Neural cell (in vitro differentiated cells): ENCODE results near the gene ANKMY1. TPM values are rescaled to one million over a fixed set of nuclear protein-coding genes. Genes with fewer than 3 reads are reported as not detected.

ENCODE experiments used
- H2AFZ ChIP-seq: fragments of 200-600, 300-800 bp; sonication (generic), shearing (Covaris generic); 2 replicates; pipeline ENCODE4 v1.6.0; 2014; ENCODE audit warnings: low read depth, mild to moderate bottlenecking, antibody characterized with exemption, low read length, moderate library complexity
- H3F3A ChIP-seq: fragments of 200-600 bp; shearing (Covaris generic); 2 replicates; pipeline ENCODE4 v1.6.1; 2016; ENCODE audit warnings: mild to moderate bottlenecking, moderate library complexity, mixed read lengths, antibody characterized with exemption, low read length; ENCODE audit not compliant: insufficient read depth, poor library complexity, severe bottlenecking
- H3K27ac ChIP-seq: fragments of 200-600, 300-800 bp; sonication (generic), shearing (Covaris generic); 2 replicates; pipeline ENCODE4 v1.5.1; 2014; ENCODE audit warnings: mild to moderate bottlenecking, low read length, moderate library complexity
- H3K27me3 ChIP-seq: fragments of 300-800, 200-600 bp; sonication (generic), shearing (Covaris generic); 2 replicates; pipeline ENCODE4 v1.6.0; 2014; ENCODE audit warnings: mild to moderate bottlenecking, low read depth, low read length, moderate library complexity; ENCODE audit not compliant: insufficient read depth
- H3K36me3 ChIP-seq: fragments of 300-800, 200-600 bp; sonication (generic), shearing (Covaris generic); 2 replicates; pipeline ENCODE4 v1.5.1; 2014; ENCODE audit warnings: mild to moderate bottlenecking, antibody characterized with exemption, low read length, moderate library complexity; ENCODE audit not compliant: insufficient read depth
- H3K4me2 ChIP-seq: fragments of 300-800, 200-600 bp; sonication (generic), shearing (Covaris generic); 2 replicates; pipeline ENCODE4 v1.6.0; 2014; ENCODE audit warnings: mild to moderate bottlenecking, low read length
- H3K4me3 ChIP-seq: fragments of 300-800, 200-600 bp; sonication (generic), shearing (Covaris generic); 2 replicates; pipeline ENCODE4 v1.5.1; 2014; ENCODE audit warnings: mild to moderate bottlenecking, low read length, moderate library complexity
- H3K79me2 ChIP-seq: fragments of 200-600 bp; shearing (Covaris generic); replicated peaks from 2 replicates; pipeline ENCODE4 v1.6.0; 2014; ENCODE audit warnings: mild to moderate bottlenecking, low read length, moderate library complexity; ENCODE audit not compliant: insufficient read depth
- H3K9ac ChIP-seq: fragments of 300-800, 200-600 bp; sonication (generic), shearing (Covaris generic); 2 replicates; pipeline ENCODE4 v1.6.1; 2016; ENCODE audit warnings: mild to moderate bottlenecking, low read length, mixed read lengths
- H3K9me2 ChIP-seq: fragments of 200-600 bp; shearing (Covaris generic); 2 replicates; pipeline ENCODE4 v1.6.1; 2016; ENCODE audit warnings: mild to moderate bottlenecking, low read length, mixed read lengths; ENCODE audit not compliant: insufficient read depth
- H3K9me3 ChIP-seq: fragments of 200-600, 300-800 bp; sonication (generic), shearing (Covaris generic); 2 replicates; pipeline ENCODE4 v1.6.1; 2016; ENCODE audit warnings: mild to moderate bottlenecking, mixed run types, low read length, moderate library complexity, mixed read lengths
- H4K20me1 ChIP-seq: fragments of 200-600 bp; shearing (Covaris generic); 2 replicates; pipeline ENCODE4 v1.6.1; 2016; ENCODE audit warnings: mild to moderate bottlenecking, mixed run types; ENCODE audit not compliant: insufficient read depth
- CTCF ChIP-seq: fragments of 450-650 bp; IDR thresholded peaks from 2 replicates; pipeline ENCODE4 v1.5.1; 2014; ENCODE audit warnings: antibody characterized with exemption, mild to moderate bottlenecking, moderate library complexity; ENCODE audit not compliant: poor library complexity, severe bottlenecking
- EP300 ChIP-seq: fragments of 450-650 bp; conservative IDR thresholded peaks from 2 replicates; pipeline ENCODE4 v1.6.1; 2014; ENCODE audit warnings: antibody characterized with exemption, mild to moderate bottlenecking, moderate library complexity; ENCODE audit not compliant: poor library complexity, severe bottlenecking
- EZH2 ChIP-seq: fragments of 200-600, 300-800 bp; shearing (Covaris generic), sonication (generic); IDR thresholded peaks from 2 replicates; pipeline ENCODE4 v1.6.1; 2014; ENCODE audit warnings: antibody characterized with exemption, low read length, borderline replicate concordance, mild to moderate bottlenecking; ENCODE audit not compliant: insufficient read depth, poor library complexity, severe bottlenecking
- MXI1 ChIP-seq: fragments of 450-650 bp; conservative IDR thresholded peaks from 2 replicates; pipeline ENCODE4 v1.6.1; 2014; ENCODE audit warnings: antibody characterized with exemption, mild to moderate bottlenecking; ENCODE audit not compliant: poor library complexity, severe bottlenecking
- POLR2AphosphoS5 ChIP-seq: IDR thresholded peaks from 2 replicates; pipeline ENCODE4 v1.6.1; 2012
- RAD21 ChIP-seq: fragments of 450-650 bp; conservative IDR thresholded peaks from 2 replicates; pipeline ENCODE4 v1.6.1; 2014; ENCODE audit warnings: antibody characterized with exemption, mild to moderate bottlenecking, moderate library complexity
- REST ChIP-seq: IDR thresholded peaks from 2 replicates; pipeline ENCODE4 v1.6.1; 2012; ENCODE audit warnings: borderline replicate concordance
- SMC3 ChIP-seq: fragments of 450-650 bp; conservative IDR thresholded peaks from 2 replicates; pipeline ENCODE4 v1.6.1; 2014; ENCODE audit warnings: antibody characterized with exemption, mild to moderate bottlenecking, moderate library complexity; ENCODE audit not compliant: poor library complexity
- TAF1 ChIP-seq: IDR thresholded peaks from 2 replicates; pipeline ENCODE4 v1.6.1; 2012; ENCODE audit warnings: low read depth
- polyA plus RNA-seq: library from polyadenylated mRNA; depleted of rRNA; stranded (reverse); fragments of >200 nt; gene quantifications from 2 replicates; pipeline ENCODE4 v1.2.3, GENCODE V29; 2014

The ANKMY1 gene
- polyA plus RNA-seq, 1 donor from 2014 or later: 6.6 TPM

DNA sequence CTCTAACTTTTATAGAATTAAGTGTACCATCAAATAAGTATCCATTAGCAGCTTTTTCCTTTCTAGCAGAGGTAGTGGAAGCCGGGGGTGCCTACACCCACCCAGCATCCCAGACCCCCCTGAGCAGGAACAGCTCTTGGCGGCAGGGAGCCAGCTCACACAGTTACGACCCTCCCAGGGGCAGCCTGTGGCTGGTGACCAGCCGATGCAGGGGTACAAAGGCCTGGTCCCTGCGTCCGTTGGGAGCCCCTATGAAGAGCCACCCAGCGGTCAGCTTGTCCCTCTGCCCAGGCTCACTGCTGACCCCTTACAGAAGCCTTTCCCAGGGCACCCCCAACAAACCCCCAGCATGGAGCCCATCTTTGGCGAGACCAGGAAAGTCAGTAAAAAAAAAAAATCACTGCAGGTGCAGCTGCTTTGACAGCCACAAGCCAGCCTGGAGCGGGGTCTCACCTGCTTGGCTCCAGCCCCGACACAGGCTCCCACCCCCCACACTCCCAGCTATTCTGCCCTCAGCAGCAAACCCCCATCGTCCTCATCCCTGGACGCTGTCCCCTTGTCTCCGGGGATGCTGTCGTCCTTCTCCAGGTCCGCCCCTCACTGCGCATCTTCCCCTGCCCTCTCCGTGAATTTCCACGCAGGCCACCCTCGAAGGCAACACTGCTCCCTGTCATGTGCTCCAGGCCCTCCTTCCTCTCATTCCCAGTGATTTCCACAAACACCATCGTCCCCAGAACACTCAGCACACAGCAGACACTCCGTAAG is 79.3 kb downstream of the ANKMY1 start:
- no peaks in the 10 kb centered on the region for H3K79me2 ChIP-seq
- H4K20me1 ChIP-seq: no peaks in the 10 kb centered on the region
- H3K9ac ChIP-seq: no peak overlapping the region
- no peak overlapping the region for H3K4me3 ChIP-seq
- H3F3A ChIP-seq: no peaks in the 10 kb centered on the region
- H3K36me3 ChIP-seq: no peaks in the 10 kb centered on the region
- H2AFZ ChIP-seq: no peak overlapping the region
- no peaks in the 10 kb centered on the region for H3K9me2 ChIP-seq
- no peaks in the 10 kb centered on the region for H3K27me3 ChIP-seq
- no peak for TF ChIP-seq CTCF
- no peak for TF ChIP-seq POLR2AphosphoS5
- no peak for TF ChIP-seq SMC3
- TF ChIP-seq TAF1: no peak
- TF ChIP-seq EZH2: no peak
- TF ChIP-seq REST: no peak
- TF ChIP-seq RAD21: no peak
- no peak for TF ChIP-seq EP300
- no peak for TF ChIP-seq MXI1
- H3K4me2 ChIP-seq: no peak overlapping the region
- H3K27ac ChIP-seq: no peak overlapping the region
- no peaks in the 10 kb centered on the region for H3K9me3 ChIP-seq

- no peaks in the 10 kb centered on the region for H3K36me3 ChIP-seq
- no peak overlapping the region for H3K4me3 ChIP-seq
- no peak overlapping the region for H3K27ac ChIP-seq
- no peaks in the 10 kb centered on the region for H3K27me3 ChIP-seq
- H3F3A ChIP-seq: no peaks in the 10 kb centered on the region
- no peaks in the 10 kb centered on the region for H3K79me2 ChIP-seq
- H4K20me1 ChIP-seq: no peaks in the 10 kb centered on the region
- TF ChIP-seq EP300 (no peak), RAD21 (no peak), REST (no peak), SMC3 (no peak), POLR2AphosphoS5 (no peak), MXI1 (no peak), EZH2 (no peak), CTCF (no peak), TAF1 (no peak)
- no peak overlapping the region for H3K4me2 ChIP-seq
- no peaks in the 10 kb centered on the region for H3K9me3 ChIP-seq
- H2AFZ ChIP-seq: no peak overlapping the region
- no peaks in the 10 kb centered on the region for H3K9me2 ChIP-seq
- H3K9ac ChIP-seq: no peak overlapping the region
Observed at GRCh38 chr2:240477916-240478315, 79.9 kb downstream of the ANKMY1 start.
